Stimulated activated CD8-positive, alpha-beta memory T cell treated with anti-CD3 and anti-CD28 coated beads, Interleukin-12 subunit alpha, Interleukin-12 subunit beta, amount 100 ng/mL, for 24 hours (primary cell): ENCODE data around the gene CALR3.
"Not testable (repeated sequence)": the region's sequence is repeated elsewhere in the genome, so short reads cannot be mapped to it uniquely, and the experiment has no call there.

Source experiments
- DNase-seq: peaks from one replicate; pipeline ENCODE4 v3.0.0-alpha.2; 2020; ENCODE audit errors: extremely low read depth

CALR3 gene

GRCh38 chr19:16524991-16525734 is 29.2 kb upstream of the CALR3 start:
- DNase-seq = no peak

GRCh38 chr19:16522559-16523377 is 26.8 kb upstream of the CALR3 start:
- no peak for DNase-seq

- no peak for DNase-seq
Observed at GRCh38 chr19:16521715-16522289, 25.8 kb upstream of the CALR3 start.

GRCh38 chr19:16520986-16521624 is 25.1 kb upstream of the CALR3 start:
- no peak for DNase-seq

- no peak for DNase-seq
Observed at GRCh38 chr19:16520074-16520973, 24.4 kb upstream of the CALR3 start.

GRCh38 chr19:16519230-16519687 is 23.3 kb upstream of the CALR3 start:
- no peak for DNase-seq

- no peak for DNase-seq
Observed at GRCh38 chr19:16518483-16519229, 22.7 kb upstream of the CALR3 start.

GRCh38 chr19:16518061-16518460 is 22.1 kb upstream of the CALR3 start:
- no peak for DNase-seq

DNA sequence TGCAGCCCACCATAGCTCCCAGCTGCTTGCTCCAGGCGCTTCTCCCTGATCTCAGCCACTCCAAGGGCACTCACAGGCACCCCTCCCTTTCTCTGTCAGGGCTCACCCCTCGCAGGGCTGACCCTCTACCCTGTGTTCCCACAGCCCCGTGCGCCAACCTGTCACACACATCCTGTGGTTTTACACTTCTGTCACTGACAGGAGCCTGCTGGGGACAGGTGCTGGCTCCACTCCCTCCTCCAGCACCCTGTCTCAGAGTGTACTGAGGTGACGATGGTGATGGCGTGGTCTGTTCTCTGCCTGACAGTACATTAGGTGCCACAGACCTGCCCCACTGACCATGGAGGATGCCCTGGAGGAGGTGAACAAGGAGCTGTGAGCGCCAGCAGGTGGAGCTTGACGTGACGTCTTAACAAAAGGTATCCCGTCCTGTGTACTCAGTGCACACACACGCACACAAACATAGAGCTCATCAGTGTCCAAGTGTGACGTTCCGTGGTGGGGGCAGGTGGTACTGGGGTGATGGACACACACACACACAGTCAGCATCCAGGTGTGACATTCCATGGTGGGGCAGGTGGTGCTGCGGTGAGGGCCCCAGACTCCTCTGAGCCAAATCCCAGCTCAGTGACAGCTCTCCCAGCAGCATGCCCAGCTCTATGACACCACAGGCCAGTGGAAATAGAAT is 21.1 kb upstream of the CALR3 start:
- DNase-seq = no peak

DNA sequence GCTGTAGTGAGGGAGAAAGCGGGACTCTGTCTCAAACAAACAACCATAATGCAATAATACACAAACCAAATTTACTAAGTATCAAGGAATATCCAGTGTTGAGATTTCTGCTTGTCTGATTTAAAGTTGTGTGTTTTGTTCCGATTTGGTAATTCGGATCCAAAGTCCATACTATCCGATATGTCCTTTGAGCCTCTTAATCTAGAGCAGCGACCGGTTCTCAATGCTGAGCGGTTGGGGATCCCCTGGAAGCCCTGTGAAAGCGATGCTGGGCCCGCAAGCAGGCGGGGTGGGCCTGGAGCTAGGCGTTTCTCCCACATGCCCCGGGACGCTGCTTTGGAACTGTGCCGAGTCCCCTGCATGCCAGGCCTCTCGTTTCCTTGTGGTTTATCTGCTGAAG is 20.4 kb upstream of the CALR3 start:
- no peak for DNase-seq

DNA sequence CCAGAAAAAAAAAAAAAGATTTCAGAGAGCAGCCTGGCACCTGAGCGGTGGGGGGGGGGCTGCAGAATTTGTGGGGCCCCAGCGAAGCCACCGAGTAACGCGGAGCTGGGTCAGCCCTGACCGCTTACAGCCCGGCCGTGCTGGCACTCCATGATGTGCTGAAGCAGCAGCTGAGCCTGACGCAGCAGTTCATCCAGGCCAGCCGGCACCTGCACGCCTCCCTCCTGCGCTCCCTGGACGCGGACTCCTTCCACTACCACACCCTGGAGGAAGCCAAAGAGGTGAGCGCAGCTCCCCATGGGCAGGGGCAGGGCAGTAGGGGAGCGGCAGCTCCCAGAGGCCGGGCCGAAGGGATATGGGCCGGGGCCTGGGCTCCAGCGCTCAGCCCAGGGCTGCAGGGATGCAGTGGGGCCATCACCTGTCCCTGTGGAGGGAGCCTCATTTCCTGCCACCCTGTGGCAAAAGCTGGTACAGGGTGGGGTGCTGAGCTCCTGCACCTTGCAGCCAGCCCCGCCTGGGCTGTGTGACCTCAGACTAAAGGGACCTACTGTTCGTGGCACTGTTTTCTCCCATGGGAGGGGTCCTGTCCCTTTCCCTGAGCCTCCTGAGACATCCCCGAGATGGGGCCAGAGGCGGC is 18.5 kb upstream of the CALR3 start:
- no peak for DNase-seq

GRCh38 chr19:16512611-16513010 is 16.6 kb upstream of the CALR3 start:
- DNase-seq = not testable (repeated sequence)

DNA sequence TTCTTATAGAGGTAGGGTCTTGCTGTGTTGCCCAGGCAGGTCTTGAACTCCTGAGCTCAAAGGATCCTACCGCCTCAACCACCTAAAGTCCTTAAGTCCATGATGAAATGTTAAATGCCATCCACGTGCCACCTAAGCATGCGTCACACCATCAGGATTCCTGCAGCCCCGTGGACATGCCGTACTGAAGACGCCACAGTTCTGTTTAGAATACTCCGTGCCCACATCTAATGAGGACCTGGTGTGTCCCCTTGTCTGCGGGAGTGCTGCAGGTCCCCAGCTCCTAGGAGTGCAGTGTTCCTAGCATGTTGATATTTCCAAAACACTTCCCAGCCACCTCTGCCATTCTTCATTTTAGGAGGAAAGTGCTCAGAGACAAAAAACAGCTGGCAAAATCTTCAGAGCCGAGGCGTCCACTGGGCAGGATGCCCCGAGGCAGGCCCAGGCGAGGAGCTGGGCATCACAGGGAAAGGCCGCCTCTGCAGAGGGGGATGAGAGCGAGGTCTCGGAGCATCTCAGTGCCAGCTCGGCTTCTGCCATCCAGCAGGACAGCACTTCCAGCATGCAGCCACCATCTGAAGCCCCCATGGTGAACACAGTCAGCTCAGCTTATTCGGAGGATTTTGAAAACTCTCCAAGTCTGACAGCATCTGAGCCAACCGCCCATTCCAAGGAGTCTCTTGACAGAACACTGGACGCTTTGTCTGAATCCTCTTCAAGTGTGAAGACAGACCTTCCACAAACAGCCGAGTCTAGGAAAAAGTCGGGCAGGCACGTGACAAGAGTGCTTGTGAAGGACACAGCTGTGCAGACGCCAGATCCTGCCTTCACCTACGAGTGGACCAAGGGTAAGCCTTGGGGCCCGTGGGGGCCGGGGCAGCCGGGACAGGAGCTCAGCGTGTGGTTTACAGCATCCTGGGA is 13.4 kb upstream of the CALR3 start:
- no peak for DNase-seq

DNA sequence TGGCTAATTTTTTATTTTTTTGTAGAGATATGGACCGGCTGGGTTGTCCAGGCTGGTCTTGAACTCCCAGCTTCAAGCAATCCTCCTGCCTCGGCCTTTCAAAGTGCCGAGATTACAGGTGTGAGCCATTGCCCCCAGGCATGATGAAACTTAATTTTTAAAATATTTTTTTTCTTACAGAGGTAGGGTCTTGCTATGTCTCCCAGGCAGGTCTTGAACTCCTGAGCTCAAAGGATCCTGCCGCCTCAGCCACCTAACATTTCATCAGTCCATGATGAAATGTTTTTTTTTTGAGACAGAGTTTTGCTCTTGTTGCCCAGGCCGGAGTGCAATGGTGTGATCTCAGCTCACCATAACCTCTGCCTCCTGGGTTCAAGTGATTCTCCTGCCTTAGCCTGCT is 12.6 kb upstream of the CALR3 start:
- no peak for DNase-seq

- DNase-seq = no peak
Observed at GRCh38 chr19:16506961-16507360, 11.0 kb upstream of the CALR3 start.

GRCh38 chr19:16506161-16506560 is 10.2 kb upstream of the CALR3 start:
- DNase-seq = not testable (repeated sequence)

DNA sequence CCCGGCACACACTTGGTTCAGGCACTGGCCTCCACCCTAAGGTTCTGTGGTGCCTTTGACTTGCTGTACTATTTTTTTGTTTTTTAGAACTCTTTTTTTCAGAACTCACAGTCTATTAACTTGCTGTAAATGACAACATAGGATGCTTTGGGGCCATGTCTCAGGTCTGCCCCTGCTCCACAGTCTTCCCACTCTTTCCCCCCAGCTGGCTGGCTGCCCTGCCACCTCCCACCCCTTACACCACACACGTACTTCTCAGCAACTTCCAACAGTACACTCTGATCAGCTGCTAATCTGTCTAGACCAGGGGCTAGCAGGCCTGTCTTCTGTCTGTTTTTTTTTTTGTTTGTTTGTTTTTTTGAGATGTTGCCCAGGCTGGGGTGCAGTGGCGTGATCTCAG is 8.3 kb upstream of the CALR3 start:
- DNase-seq = no peak

GRCh38 chr19:16497837-16498236 is 1.9 kb upstream of the CALR3 start:
- no peak for DNase-seq
